Lung (tissue), 12 donors: Measurements from ENCODE around the gene FOXC2. TPM values are rescaled to one million over a fixed set of nuclear protein-coding genes. Genes with fewer than 3 reads are reported as not detected.

ENCODE experiments used
- ATAC-seq: fragments of 200-7000 bp; cut with Tn5 transposase; one replicate; pipeline ENCODE4 v1.9.1; 2020; ENCODE audit warnings: moderate number of reproducible peaks; ENCODE audit not compliant: insufficient read depth, low FRiP score
- DNase-seq, 3 donors: peaks; one replicate each; pipeline ENCODE4 v3.0.0-alpha.2; 2013 to 2017
- H3K27ac ChIP-seq, 2 donors: one replicate each; pipeline ENCODE4 v1.5.1; 2013; ENCODE audit warnings: mild to moderate bottlenecking in 2 of 2, moderate library complexity in 2 of 2, control low read depth in 1 of 2, inconsistent platforms in 1 of 2, low read depth in 1 of 2, low read length in 1 of 2
- H3K27me3 ChIP-seq, 3 donors: one replicate each; pipeline ENCODE4 v1.5.1; 2013; ENCODE audit warnings: low read length in 2 of 3; ENCODE audit not compliant: control insufficient read depth in 3 of 3, insufficient read depth in 3 of 3
- H3K36me3 ChIP-seq, 4 donors: one replicate each; pipeline ENCODE4 v1.5.1; 2013; ENCODE audit warnings: low read length in 4 of 4, mild to moderate bottlenecking in 1 of 4, moderate library complexity in 1 of 4; ENCODE audit not compliant: control insufficient read depth in 4 of 4, insufficient read depth in 4 of 4
- H3K4me1 ChIP-seq, 5 donors: one replicate each; pipeline ENCODE4 v1.5.1; 2013; ENCODE audit warnings: low read length in 5 of 5, mild to moderate bottlenecking in 2 of 5, moderate library complexity in 1 of 5; ENCODE audit not compliant: control insufficient read depth in 5 of 5, insufficient read depth in 5 of 5
- H3K4me3 ChIP-seq: one replicate; pipeline ENCODE4 v1.5.1; 2013; ENCODE audit warnings: mild to moderate bottlenecking, control low read depth, moderate library complexity
- H3K9ac ChIP-seq, 2 donors: one replicate each; pipeline ENCODE4 v1.5.1; 2013; ENCODE audit warnings: low read length in 2 of 2, control low read depth in 1 of 2; ENCODE audit not compliant: insufficient read depth in 1 of 2
- H3K9me3 ChIP-seq, 4 donors: one replicate each; pipeline ENCODE4 v1.5.1; 2013; ENCODE audit warnings: low read length in 3 of 4, mild to moderate bottlenecking in 1 of 4, moderate library complexity in 1 of 4; ENCODE audit not compliant: control insufficient read depth in 4 of 4, insufficient read depth in 3 of 4
- CTCF ChIP-seq: IDR thresholded peaks from 2 replicates; pipeline ENCODE4 v1.5.1; 2012; ENCODE audit warnings: mild to moderate bottlenecking; ENCODE audit errors: control extremely low read depth, extremely low read depth
- WGBS, 2 donors: extraction: QIAGEN DNeasy Blood & Tissue Kit; methylation state at CpG; one replicate each; pipeline ENCODE4 v1.1.7; 2013; 5-methylcytosine and 5-hydroxymethylcytosine counted together
- polyA plus RNA-seq, 2 donors: library from polyadenylated mRNA; stranded (reverse); fragments of 200-250 nt; gene quantifications; one replicate each; pipeline ENCODE4 v1.2.1, GENCODE V29; 2013
- total RNA-seq, 2 donors: library from RNA; depleted of rRNA in 1 of 2; stranded (reverse); fragments of >200 nt in 1 of 2; gene quantifications; one replicate each; pipeline ENCODE4 v1.2.1, GENCODE V29; 2014 to 2021
- donor health status: control.
- donor health status: control.
- donor health status: Bipolar disorder and iron deficiency.
- donor health status: healthy.
- donor health status: DM: yes; HTN: yes; CAD: no.

Gene FOXC2
- total and polyA plus RNA-seq, 4 donors: 0.37 to 2.7 (median 0.63) TPM

GRCh38 chr16:86597126-86597879, 30.7 kb downstream of the FOXC2 start:
- peaks cover 0 to 8% (median 0%) of the 10 kb centered on the region in 5 donors for H3K4me1 ChIP-seq
- H3K9ac ChIP-seq: no peak overlapping the region
- 85 to 92% methylated on average over 18 of the region's 18 CpGs for WGBS, 2 donors
- DNase-seq (no peak), ATAC-seq (no peak)
- H3K4me3 ChIP-seq: no peak overlapping the region
- H3K27ac ChIP-seq: no peak overlapping the region
- H3K27me3 ChIP-seq: peaks cover 0 to 47% (median 45%) of the 10 kb centered on the region in 3 donors
- no peak for TF ChIP-seq CTCF
- H3K9me3 ChIP-seq: no peaks in the 10 kb centered on the region
- no peaks in the 10 kb centered on the region for H3K36me3 ChIP-seq

GRCh38 chr16:86597880-86598606, 31.4 kb downstream of the FOXC2 start:
- H3K27me3 ChIP-seq: peaks cover 0 to 49% (median 42%) of the 10 kb centered on the region in 3 donors
- no peak overlapping the region for H3K27ac ChIP-seq

GRCh38 chr16:86598607-86599565, 32.3 kb downstream of the FOXC2 start:
- H3K9ac ChIP-seq: no peak overlapping the region
- 52 to 60% methylated on average over 22 of the region's 22 CpGs for WGBS, 2 donors
- DNase-seq (no peak), ATAC-seq (no peak)
- no peak for TF ChIP-seq CTCF
- H3K27me3 ChIP-seq: peaks cover 0 to 42% (median 35%) of the 10 kb centered on the region in 3 donors
- peaks cover 0 to 8% (median 0%) of the 10 kb centered on the region in 5 donors for H3K4me1 ChIP-seq
- no peak overlapping the region for H3K4me3 ChIP-seq
- H3K36me3 ChIP-seq: no peaks in the 10 kb centered on the region
- H3K9me3 ChIP-seq: no peaks in the 10 kb centered on the region
- no peak overlapping the region for H3K27ac ChIP-seq

More at GRCh38 chr16:86597880-86598606, 31.4 kb downstream of the FOXC2 start:
- no peak for ATAC-seq
- Histone ChIP-seq H3K9me3 (no peaks in the 10 kb centered on the region), H3K9ac (no peak overlapping the region), H3K36me3 (no peaks in the 10 kb centered on the region), H3K4me1 (peaks cover 0 to 8% (median 0%) of the 10 kb centered on the region in 5 donors), H3K4me3 (no peak overlapping the region)
- no peak for DNase-seq
- no peak for TF ChIP-seq CTCF
- WGBS, 2 donors: 45 to 61% methylated on average over 7 of the region's 7 CpGs
